ENCODE measurements around the gene MITF.

DNA sequence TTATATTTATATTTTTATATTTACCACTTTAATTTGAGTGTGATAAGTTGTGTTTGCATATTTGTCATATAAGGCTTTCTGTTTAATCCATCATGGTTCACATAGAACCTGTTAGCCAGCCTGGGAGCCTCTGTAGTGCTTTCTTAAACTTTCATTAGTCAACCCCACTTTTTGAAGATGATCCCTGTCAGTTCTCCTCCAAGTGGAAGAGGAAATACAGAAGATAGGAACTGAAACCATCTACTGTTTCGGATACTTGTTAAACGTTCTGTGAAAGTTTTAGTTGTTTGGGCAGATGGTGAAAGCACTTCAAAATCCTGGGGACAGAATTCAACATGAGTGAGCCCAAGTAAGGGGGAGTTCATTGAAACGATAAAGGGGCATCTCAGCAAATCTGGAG is 255.7 kb downstream of the MITF start:
- TF ChIP-seq, protein P1, sequence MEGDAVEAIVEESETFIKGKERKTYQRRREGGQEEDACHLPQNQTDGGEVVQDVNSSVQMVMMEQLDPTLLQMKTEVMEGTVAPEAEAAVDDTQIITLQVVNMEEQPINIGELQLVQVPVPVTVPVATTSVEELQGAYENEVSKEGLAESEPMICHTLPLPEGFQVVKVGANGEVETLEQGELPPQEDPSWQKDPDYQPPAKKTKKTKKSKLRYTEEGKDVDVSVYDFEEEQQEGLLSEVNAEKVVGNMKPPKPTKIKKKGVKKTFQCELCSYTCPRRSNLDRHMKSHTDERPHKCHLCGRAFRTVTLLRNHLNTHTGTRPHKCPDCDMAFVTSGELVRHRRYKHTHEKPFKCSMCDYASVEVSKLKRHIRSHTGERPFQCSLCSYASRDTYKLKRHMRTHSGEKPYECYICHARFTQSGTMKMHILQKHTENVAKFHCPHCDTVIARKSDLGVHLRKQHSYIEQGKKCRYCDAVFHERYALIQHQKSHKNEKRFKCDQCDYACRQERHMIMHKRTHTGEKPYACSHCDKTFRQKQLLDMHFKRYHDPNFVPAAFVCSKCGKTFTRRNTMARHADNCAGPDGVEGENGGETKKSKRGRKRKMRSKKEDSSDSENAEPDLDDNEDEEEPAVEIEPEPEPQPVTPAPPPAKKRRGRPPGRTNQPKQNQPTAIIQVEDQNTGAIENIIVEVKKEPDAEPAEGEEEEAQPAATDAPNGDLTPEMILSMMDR (IDR thresholded peaks at IDR 0.05; ENCODE audit: insufficient read depth, low read depth, low read length): no peak
- no peak for TF ChIP-seq EZH2 (IDR thresholded peaks at IDR 0.05; ENCODE audit: insufficient read depth, low read length)
